H1 (cell line): ENCODE measurements around the gene SLC25A48. TPM values are rescaled to one million over a fixed set of nuclear protein-coding genes. Genes with fewer than 3 reads are reported as not detected.

Experiments
- CBX5 ChIP-seq: fragments of 300-800, 300-1000 bp; sonication (generic); IDR thresholded peaks from 2 replicates; pipeline ENCODE4 v1.7.1; 2016; ENCODE audit warnings: antibody characterized with exemption, low read length, low read depth
- CEBPB ChIP-seq: IDR thresholded peaks from 2 replicates; pipeline ENCODE4 v1.6.1; 2012; ENCODE audit warnings: low read depth, low read length
- CHD1 ChIP-seq: IDR thresholded peaks from 2 replicates; pipeline ENCODE4 v1.6.1; 2012; ENCODE audit warnings: low read depth, low read length, improper control_type of control experiment
- EGR1 ChIP-seq: IDR thresholded peaks from 2 replicates; pipeline ENCODE4 v1.6.1; 2011; ENCODE audit warnings: low read depth, low read length, borderline replicate concordance
- JUND ChIP-seq: IDR thresholded peaks from 2 replicates; pipeline ENCODE4 v1.6.1; 2011; ENCODE audit warnings: mild to moderate bottlenecking, improper control_type of control experiment, low read length
- KDM5A ChIP-seq: fragments of 200-600 bp; IDR thresholded peaks from 2 replicates; pipeline ENCODE4 v1.7.1; 2012; ENCODE audit warnings: mild to moderate bottlenecking, low read length, inconsistent platforms, mixed read lengths
- NANOG ChIP-seq: IDR thresholded peaks from 2 replicates; pipeline ENCODE4 v1.6.1; 2011; ENCODE audit warnings: low read length, low read depth, mild to moderate bottlenecking, inconsistent platforms; ENCODE audit not compliant: insufficient read depth, poor library complexity, severe bottlenecking
- RAD21 ChIP-seq, 2 experiments: IDR thresholded peaks in 1 of 2; conservative IDR thresholded peaks in 1 of 2; 2 replicates each; pipeline ENCODE4 v1.6.1; 2011; ENCODE audit warnings: low read depth in 2 of 2, low read length in 2 of 2, improper control_type of control experiment in 1 of 2, inconsistent platforms in 1 of 2, mild to moderate bottlenecking in 1 of 2, moderate library complexity in 1 of 2
- RXRA ChIP-seq: IDR thresholded peaks from 2 replicates; pipeline ENCODE4 v1.6.1; 2011; ENCODE audit warnings: low read depth, mild to moderate bottlenecking, low read length, moderate library complexity; ENCODE audit not compliant: insufficient read depth
- SIN3A ChIP-seq, 2 experiments: IDR thresholded peaks in 1 of 2; conservative IDR thresholded peaks in 1 of 2; 2 replicates each; pipeline ENCODE4 v1.6.1; 2011 to 2012; ENCODE audit warnings: low read length in 2 of 2, improper control_type of control experiment in 1 of 2, low read depth in 1 of 2, mild to moderate bottlenecking in 1 of 2
- SIRT6 ChIP-seq: IDR thresholded peaks from one replicate; pipeline ENCODE4 v1.7.1; 2012; ENCODE audit warnings: low read length, inconsistent platforms
- SRF ChIP-seq: IDR thresholded peaks from 2 replicates; pipeline ENCODE4 v1.6.1; 2011; ENCODE audit warnings: mild to moderate bottlenecking, low read depth, low read length, moderate library complexity
- polyA plus RNA-seq, 7 experiments: library from polyadenylated mRNA; depleted of rRNA in 3 of 7; stranded (reverse) in 5 of 7; unstranded in 2 of 7; fragments of >200 nt in 5 of 7; fragments of 200-250 nt in 2 of 7; gene quantifications; 1 replicate in 5 of 7; 2 replicates in 1 of 7; 4 replicates in 1 of 7; pipeline versions ENCODE4 v1.2.1 to v1.2.3, GENCODE V29; 2011 to 2013; ENCODE audit warnings: missing spikeins in 2 of 7, mixed read lengths in 2 of 7
- total RNA-seq: library from RNA; stranded (reverse); fragmentation: NEBNext Ultra II Directional; extraction: Animal tissue kit (Norgen Biotek cat#: 25700); gene quantifications from 2 replicates; pipeline ENCODE4 v1.2.1, GENCODE V29; 2021

The SLC25A48 gene
- total and polyA plus RNA-seq, 2 of the 8 experiments (the other 6 are each of a cell fraction or from before 2014, with no cell fraction given), result 1.3 to 1.8 TPM

DNA sequence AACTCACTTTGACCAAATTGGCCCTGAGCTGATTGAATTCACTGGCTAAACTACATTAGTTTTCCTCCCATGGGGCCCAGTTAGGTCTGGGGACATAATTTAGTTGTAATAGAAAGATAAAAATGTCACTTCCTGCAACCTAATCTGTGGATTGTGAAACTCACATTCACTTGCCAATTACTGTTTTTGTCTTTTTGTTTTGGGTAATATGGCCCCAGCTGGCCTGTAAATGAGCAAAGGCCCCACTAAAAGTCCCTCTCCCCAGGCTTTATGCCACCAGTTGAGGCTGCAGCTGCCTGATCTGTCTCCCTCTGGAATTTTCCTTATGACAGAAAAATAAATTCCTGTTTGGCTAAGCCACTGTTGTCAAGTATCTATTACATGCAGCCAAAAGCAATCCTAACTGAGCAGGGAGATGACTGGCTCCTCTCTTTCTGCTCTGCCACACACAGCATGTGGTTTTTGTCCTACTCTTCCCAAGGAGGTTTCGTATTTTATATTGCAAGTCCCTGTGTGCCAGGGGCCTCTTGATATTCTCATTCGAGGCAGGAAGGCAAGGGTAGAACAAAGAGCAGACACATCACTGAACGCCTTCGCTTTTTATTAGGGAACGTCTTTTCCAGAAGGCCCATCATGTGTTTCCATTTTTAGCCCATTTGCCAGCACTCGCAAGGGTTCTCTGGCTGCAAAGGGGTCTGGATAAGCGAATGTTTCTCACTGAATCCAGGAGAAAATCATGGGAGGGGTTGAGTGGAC is 24.1 kb upstream of the SLC25A48 start (continued):
- TF ChIP-seq SIN3A (conservative IDR thresholded peaks at IDR 0.05 in 1 of 2, IDR thresholded peaks at IDR 0.05 in 1 of 2; ENCODE audit: low read depth in 1 of 2, low read length in 2 of 2) (no peak), RXRA (no peak), SIRT6 (no peak), NANOG (no peak), SRF (no peak), CHD1 (no peak), KDM5A (no peak), RAD21 (IDR thresholded peaks at IDR 0.05 in 1 of 2, conservative IDR thresholded peaks at IDR 0.05 in 1 of 2; ENCODE audit: low read depth in 2 of 2, low read length in 2 of 2) (no peak), CBX5 (no peak), CEBPB (no peak), JUND (no peak), EGR1 (no peak)
